Breast epithelium (tissue), 4 donors: ENCODE measurements around the gene VPS26B. TPM values are rescaled to one million over a fixed set of nuclear protein-coding genes. Genes with fewer than 3 reads are reported as not detected.

ENCODE experiments used
- DNase-seq, 2 donors: peaks; one replicate each; pipeline ENCODE4 v3.0.0-alpha.2; 2019; ENCODE audit warnings: low spot score in 2 of 2
- H3K27ac ChIP-seq, 2 donors: fragments of 200-600 bp; sonication (generic) in 1 of 2; one replicate each; pipeline ENCODE4 v1.5.1; 2016 to 2019; ENCODE audit warnings: mild to moderate bottlenecking in 1 of 2
- H3K27me3 ChIP-seq, 2 donors: fragments of 200-600 bp; sonication (generic) in 1 of 2; one replicate each; pipeline versions ENCODE4 v1.5.1 to v1.6.0; 2017 to 2019; ENCODE audit warnings: control low read depth in 1 of 2, mild to moderate bottlenecking in 1 of 2
- H3K36me3 ChIP-seq: fragments of 200-600 bp; one replicate; pipeline ENCODE4 v1.5.1; 2019
- H3K4me1 ChIP-seq, 2 donors: fragments of 200-600 bp; sonication (generic); one replicate each; pipeline ENCODE4 v1.5.1; 2016 to 2019; ENCODE audit warnings: control low read depth in 1 of 2
- H3K4me3 ChIP-seq, 3 donors: fragments of 200-600 bp; sonication (generic); 1 replicate in 2 of 3; 2 replicates in 1 of 3; pipeline ENCODE4 v1.5.1; 2016 to 2019; ENCODE audit warnings: mild to moderate bottlenecking in 3 of 3, moderate library complexity in 2 of 3
- H3K9me3 ChIP-seq, 2 donors: fragments of 200-600 bp; sonication (generic) in 1 of 2; one replicate each; pipeline ENCODE4 v1.5.1; 2016 to 2019; ENCODE audit warnings: control low read depth in 1 of 2
- POLR2A ChIP-seq: fragments of 450-650 bp; IDR thresholded peaks from one replicate; pipeline ENCODE4 v1.6.1; 2016; ENCODE audit warnings: antibody characterized with exemption, mild to moderate bottlenecking, moderate library complexity
- POLR2AphosphoS5 ChIP-seq, 3 donors: sonication (generic); formaldehyde crosslinking; IDR thresholded peaks; one replicate each; pipeline ENCODE4 v1.6.1; 2017; ENCODE audit warnings: antibody characterized with exemption in 3 of 3
- intact Hi-C: fragments of 100-400 bp; cut with DNase I; formaldehyde crosslinking; loops from one replicate; pipeline ENCODE4 v1.15.1; 2023; ENCODE audit warnings: low total_unique reads
- total RNA-seq, 3 donors: library from RNA; depleted of rRNA; stranded (reverse); fragments of >200 nt; gene quantifications; one replicate each; pipeline ENCODE4 v1.1.0, GENCODE V29; 2016
- TF ChIP-seq, protein P1 (sequence below), 3 donors: fragments of 450-650 bp; IDR thresholded peaks; one replicate each; pipeline ENCODE4 v1.5.1; 2016 to 2017; ENCODE audit warnings: antibody characterized with exemption in 3 of 3, mild to moderate bottlenecking in 3 of 3, moderate library complexity in 3 of 3

Gene VPS26B
- total RNA-seq, 3 donors from 2014 or later: 34.4 to 45.0 (median 40.1) TPM

DNA sequence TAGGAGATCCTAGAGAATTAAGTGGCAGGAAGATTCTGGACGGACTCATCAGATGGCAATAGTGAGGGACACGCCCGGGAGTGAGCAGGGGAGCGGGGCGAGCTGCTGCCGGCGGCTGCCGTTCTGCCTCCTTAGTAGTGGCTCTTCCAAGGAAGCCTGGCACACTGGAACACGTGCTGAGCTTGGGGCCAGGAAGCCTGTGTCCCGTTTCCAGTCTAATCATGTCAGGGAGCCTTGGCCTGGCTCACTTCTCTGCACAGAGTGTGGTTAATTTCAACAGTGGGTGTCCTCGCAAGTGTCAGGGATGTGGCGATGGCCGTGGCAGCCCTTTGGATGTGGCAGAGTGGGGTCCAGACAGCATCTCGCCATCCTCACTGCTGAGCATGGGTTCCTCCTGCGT lies 68.2 kb downstream of the VPS26B start:
- TF ChIP-seq POLR2A (no peak), POLR2AphosphoS5 (IDR thresholded peaks at IDR 0.05) (no peak)
- TF ChIP-seq, protein P1, sequence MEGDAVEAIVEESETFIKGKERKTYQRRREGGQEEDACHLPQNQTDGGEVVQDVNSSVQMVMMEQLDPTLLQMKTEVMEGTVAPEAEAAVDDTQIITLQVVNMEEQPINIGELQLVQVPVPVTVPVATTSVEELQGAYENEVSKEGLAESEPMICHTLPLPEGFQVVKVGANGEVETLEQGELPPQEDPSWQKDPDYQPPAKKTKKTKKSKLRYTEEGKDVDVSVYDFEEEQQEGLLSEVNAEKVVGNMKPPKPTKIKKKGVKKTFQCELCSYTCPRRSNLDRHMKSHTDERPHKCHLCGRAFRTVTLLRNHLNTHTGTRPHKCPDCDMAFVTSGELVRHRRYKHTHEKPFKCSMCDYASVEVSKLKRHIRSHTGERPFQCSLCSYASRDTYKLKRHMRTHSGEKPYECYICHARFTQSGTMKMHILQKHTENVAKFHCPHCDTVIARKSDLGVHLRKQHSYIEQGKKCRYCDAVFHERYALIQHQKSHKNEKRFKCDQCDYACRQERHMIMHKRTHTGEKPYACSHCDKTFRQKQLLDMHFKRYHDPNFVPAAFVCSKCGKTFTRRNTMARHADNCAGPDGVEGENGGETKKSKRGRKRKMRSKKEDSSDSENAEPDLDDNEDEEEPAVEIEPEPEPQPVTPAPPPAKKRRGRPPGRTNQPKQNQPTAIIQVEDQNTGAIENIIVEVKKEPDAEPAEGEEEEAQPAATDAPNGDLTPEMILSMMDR (IDR thresholded peaks at IDR 0.05): no peak
- DNase-seq: no peak

DNA sequence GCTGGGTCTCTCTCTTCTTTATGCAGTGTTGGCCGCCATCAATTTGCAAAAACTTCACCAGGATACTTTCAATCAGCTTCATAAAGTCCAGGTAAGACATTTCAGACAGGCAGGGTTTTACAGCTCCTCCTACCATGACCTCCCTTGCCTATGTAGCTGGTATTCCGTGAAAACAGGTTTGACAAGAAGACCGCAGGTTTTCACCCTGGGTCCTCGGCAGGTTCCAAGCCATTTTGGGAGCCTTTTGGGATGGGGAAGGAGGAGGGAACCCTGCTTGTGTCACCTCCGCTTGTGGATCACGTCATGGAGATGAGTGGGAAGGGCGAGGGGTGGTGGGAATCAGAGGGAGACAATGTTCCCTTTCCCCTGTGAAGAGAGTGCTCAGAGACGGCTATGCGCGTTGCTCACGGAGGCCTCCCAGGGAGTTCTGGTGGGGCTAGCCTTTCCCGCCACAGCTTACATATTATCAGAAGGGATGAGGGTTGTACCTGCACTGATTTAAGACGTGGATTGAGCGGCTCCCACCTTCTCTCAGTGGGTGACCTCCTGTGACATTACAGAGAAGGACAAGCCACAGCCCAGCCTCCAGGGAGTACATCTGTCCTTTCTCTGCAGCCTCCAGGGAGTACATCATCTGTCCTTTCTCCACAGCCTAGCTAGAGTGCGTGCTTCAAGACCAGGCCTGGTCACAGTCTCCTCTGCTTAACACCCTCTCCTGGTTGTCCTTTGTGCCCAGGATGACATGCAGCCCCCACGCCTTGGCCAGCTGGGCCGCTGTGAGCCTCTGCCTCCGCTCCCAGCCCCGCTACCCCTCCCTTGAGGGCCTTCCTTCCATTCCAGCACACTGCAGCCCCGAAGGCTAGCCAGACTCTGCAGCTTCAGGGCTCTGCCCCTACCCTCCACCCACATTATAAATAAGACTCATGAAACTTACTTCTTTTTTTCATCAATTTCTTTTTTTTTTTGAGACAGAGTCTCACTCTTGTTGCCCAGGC lies 68.9 kb downstream of the VPS26B start:
- intact Hi-C loops: no loop called here
- Histone ChIP-seq H3K27me3 (no peaks in the 10 kb centered on the region), H3K9me3 (no peaks in the 10 kb centered on the region), H3K36me3 (no peaks in the 10 kb centered on the region), H3K4me3 (no peak overlapping the region), H3K27ac (no peak overlapping the region), H3K4me1 (no peaks in the 10 kb centered on the region)
- DNase-seq: no peak
- TF ChIP-seq, protein P1 (IDR thresholded peaks at IDR 0.05): no peak
- no peak for TF ChIP-seq POLR2AphosphoS5 (IDR thresholded peaks at IDR 0.05)

More for the DNA sequence above, 68.2 kb downstream of the VPS26B start:
- Histone ChIP-seq H3K4me1 (no peaks in the 10 kb centered on the region), H3K36me3 (no peaks in the 10 kb centered on the region), H3K4me3 (no peak overlapping the region), H3K9me3 (no peaks in the 10 kb centered on the region), H3K27ac (no peak overlapping the region), H3K27me3 (no peaks in the 10 kb centered on the region)
- intact Hi-C loops: no loop called here

DNA sequence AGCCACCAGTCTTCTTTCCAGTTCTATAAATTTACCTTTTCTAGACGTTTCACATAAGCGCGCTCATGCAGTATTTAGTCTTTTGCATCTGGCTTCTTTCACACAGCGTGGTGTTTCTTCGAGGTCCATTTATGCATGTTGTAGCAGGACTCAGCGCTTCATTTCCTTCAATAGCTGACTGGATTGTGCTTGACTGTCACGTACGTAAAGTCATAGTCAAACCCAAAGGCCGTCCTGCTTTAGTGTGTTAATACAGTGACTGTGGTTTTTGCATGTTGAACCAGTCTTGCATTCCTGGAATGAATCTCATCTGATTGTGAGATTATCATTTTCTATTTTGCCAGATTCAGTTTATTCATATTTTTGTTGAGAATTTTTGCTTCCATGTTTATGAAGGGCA lies 70.2 kb downstream of the VPS26B start:
- H3K27ac ChIP-seq: no peak overlapping the region
- no peak overlapping the region for H3K4me3 ChIP-seq
- no peaks in the 10 kb centered on the region for H3K27me3 ChIP-seq
- no peak for DNase-seq
- TF ChIP-seq, protein P1 (IDR thresholded peaks at IDR 0.05): no peak
- TF ChIP-seq POLR2AphosphoS5 (IDR thresholded peaks at IDR 0.05) (no peak), POLR2A (no peak)
- intact Hi-C loops: no loop called here
- H3K9me3 ChIP-seq: no peaks in the 10 kb centered on the region
- no peaks in the 10 kb centered on the region for H3K36me3 ChIP-seq
- H3K4me1 ChIP-seq: no peaks in the 10 kb centered on the region

Other genes with a start within 250 kb of the VPS26B start
- 10 to 100 TPM; 25.0 to 34.5 (median 33.8) TPM for gene JAM3, start 155.6 kb upstream of the VPS26B start, total RNA-seq
- 10 to 100 TPM; 12.0 to 16.5 (median 12.1) TPM for gene NCAPD3, start 704 bp upstream of the VPS26B start, total RNA-seq
- gene THYN1, start 28.7 kb downstream of the VPS26B start, total RNA-seq: 10 to 100 TPM; 51.7 to 73.9 (median 58.7) TPM
- 10 to 100 TPM; 20.5 to 46.2 (median 40.4) TPM for gene ACAD8, start 28.9 kb downstream of the VPS26B start, total RNA-seq
- 1 to 10 TPM in 2 of 3 donors, not detected in 1; 1.0 to 1.6 TPM for gene GLB1L3, start 51.7 kb downstream of the VPS26B start, total RNA-seq
- gene GLB1L2, start 107.3 kb downstream of the VPS26B start, total RNA-seq: 10 to 100 TPM in 1 of 3 donors, 1 to 10 TPM in 2; 3.4 to 11.5 (median 6.6) TPM
- 1 to 10 TPM in 2 of 3 donors, under 1 TPM in 1; 0.16 to 2.9 (median 2.8) TPM for gene B3GAT1, start 187.6 kb downstream of the VPS26B start, total RNA-seq